Tibial nerve (tissue), 3 donors: ENCODE measurements around the gene DGKH.

ENCODE experiments used
- POLR2A ChIP-seq, 2 donors: fragments of 450-650 bp; IDR thresholded peaks; one replicate each; pipeline ENCODE4 v1.6.1; 2017; ENCODE audit warnings: antibody characterized with exemption in 2 of 2, mild to moderate bottlenecking in 2 of 2, moderate library complexity in 2 of 2
- TF ChIP-seq, protein P1 (sequence below), 5 experiments: fragments of 200-600 bp in 3 of 5; fragments of 450-650 bp in 2 of 5; sonication (generic) in 3 of 5; IDR thresholded peaks; one replicate each; pipeline ENCODE4 v1.5.1; 2016 to 2019; ENCODE audit warnings: antibody characterized with exemption in 5 of 5, mild to moderate bottlenecking in 3 of 5, moderate library complexity in 2 of 5

DNA sequence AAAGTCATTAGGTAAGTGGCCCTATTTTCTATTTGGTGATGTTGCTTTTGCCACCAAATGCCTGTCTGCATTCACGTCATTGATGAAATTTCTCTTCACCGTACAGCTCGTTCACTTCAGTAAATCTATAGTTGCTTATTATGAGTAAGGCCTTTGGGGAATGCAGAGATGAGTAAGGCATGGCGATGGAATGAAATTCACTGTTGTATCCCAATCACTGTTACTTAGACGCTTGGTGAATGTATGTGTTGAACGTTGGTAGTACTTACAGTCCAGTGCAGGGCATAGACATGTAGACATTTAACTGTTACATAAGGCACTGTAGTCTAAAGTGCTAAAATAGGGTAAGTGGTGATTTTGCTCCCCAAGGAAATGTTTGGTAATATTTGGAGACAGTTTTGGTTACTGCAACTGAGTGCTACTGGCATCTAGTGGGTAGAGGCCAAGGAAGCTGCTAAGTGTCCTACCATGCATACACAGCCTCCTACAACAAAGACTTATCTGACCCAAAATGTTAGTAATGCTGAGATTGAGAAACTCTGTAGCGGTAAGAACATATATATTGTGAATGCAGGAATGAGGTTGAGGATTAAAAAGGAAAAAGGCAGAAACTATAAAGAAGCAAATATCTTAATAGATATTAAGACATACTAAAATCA is 229.3 kb downstream of the DGKH start:
- TF ChIP-seq, protein P1, sequence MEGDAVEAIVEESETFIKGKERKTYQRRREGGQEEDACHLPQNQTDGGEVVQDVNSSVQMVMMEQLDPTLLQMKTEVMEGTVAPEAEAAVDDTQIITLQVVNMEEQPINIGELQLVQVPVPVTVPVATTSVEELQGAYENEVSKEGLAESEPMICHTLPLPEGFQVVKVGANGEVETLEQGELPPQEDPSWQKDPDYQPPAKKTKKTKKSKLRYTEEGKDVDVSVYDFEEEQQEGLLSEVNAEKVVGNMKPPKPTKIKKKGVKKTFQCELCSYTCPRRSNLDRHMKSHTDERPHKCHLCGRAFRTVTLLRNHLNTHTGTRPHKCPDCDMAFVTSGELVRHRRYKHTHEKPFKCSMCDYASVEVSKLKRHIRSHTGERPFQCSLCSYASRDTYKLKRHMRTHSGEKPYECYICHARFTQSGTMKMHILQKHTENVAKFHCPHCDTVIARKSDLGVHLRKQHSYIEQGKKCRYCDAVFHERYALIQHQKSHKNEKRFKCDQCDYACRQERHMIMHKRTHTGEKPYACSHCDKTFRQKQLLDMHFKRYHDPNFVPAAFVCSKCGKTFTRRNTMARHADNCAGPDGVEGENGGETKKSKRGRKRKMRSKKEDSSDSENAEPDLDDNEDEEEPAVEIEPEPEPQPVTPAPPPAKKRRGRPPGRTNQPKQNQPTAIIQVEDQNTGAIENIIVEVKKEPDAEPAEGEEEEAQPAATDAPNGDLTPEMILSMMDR (IDR thresholded peaks at IDR 0.05), result no peak
- TF ChIP-seq POLR2A (IDR thresholded peaks at IDR 0.05), result no peak
